HEK293 (cell line): Measurements from ENCODE around the gene TDRD9.
A peak's percentile ranks its signal among the peaks of the same experiment; 100 is the strongest.
"Not testable (repeated sequence)": the region's sequence is repeated elsewhere in the genome, so short reads cannot be mapped to it uniquely, and the experiment has no call there.

Experiments
- CTCF ChIA-PET: fragments of 350-600 bp; formaldehyde crosslinking; extraction: SDS; loops from one replicate; lab custom pipeline; 2021; ENCODE audit warnings: antibody characterized with exemption; lab: Yijun Ruan, JAX
- POLR2A ChIA-PET: fragments of 300-600 bp; formaldehyde crosslinking; extraction: SDS; loops from one replicate; lab custom pipeline; 2020; ENCODE audit warnings: antibody characterized with exemption, inconsistent platforms; lab: Yijun Ruan, JAX
- H3K27ac ChIP-seq: fragments of 200-500 bp; sonication (Bioruptor generic); 2 replicates; pipeline ENCODE4 v1.5.1; 2014; ENCODE audit warnings: low read depth, low read length, control low read depth, inconsistent platforms; ENCODE audit errors: extremely low read depth
- H3K36me3 ChIP-seq, 2 experiments: fragments of 200-500 bp in 1 of 2; sonication (Bioruptor generic) in 1 of 2; 1 replicate in 1 of 2; 2 replicates in 1 of 2; pipeline ENCODE4 v1.5.1; 2014 to 2017; ENCODE audit warnings: inconsistent platforms in 2 of 2, low read length in 2 of 2; ENCODE audit not compliant: control insufficient read depth in 2 of 2, insufficient read depth in 1 of 2
- H3K4me1 ChIP-seq: fragments of 200-500 bp; sonication (Bioruptor generic); 2 replicates; pipeline ENCODE4 v1.5.1; 2014; ENCODE audit warnings: mild to moderate bottlenecking, low read length, inconsistent platforms; ENCODE audit not compliant: control insufficient read depth, insufficient read depth
- H3K4me3 ChIP-seq: 2 replicates; pipeline ENCODE4 v1.5.1; 2011; ENCODE audit warnings: low read depth, mild to moderate bottlenecking, control low read depth, low read length, moderate library complexity
- H3K9me3 ChIP-seq: fragments of 200-500 bp; sonication (Bioruptor generic); 2 replicates; pipeline ENCODE4 v1.5.1; 2014; ENCODE audit warnings: low read depth, low read length, inconsistent platforms; ENCODE audit not compliant: control insufficient read depth, insufficient read depth
- IKZF3 ChIP-seq: fragments of 450-650 bp; IDR thresholded peaks from 2 replicates; pipeline ENCODE4 v1.5.0; 2018; ENCODE audit warnings: missing biosample characterization, mild to moderate bottlenecking, missing genetic modification characterization, moderate library complexity
- KLF8 ChIP-seq: fragments of 450-650 bp; formaldehyde crosslinking; IDR thresholded peaks from 2 replicates; pipeline ENCODE4 v1.5.1; 2016; ENCODE audit warnings: missing biosample characterization, missing genetic modification characterization
- PRDM1 ChIP-seq: fragments of 450-650 bp; formaldehyde crosslinking; IDR thresholded peaks from 2 replicates; pipeline ENCODE4; 2016; ENCODE audit warnings: missing biosample characterization, missing genetic modification characterization
- ZFP69B ChIP-seq: fragments of 450-650 bp; formaldehyde crosslinking; IDR thresholded peaks from 2 replicates; pipeline ENCODE4 v1.5.1; 2016; ENCODE audit warnings: missing biosample characterization, missing genetic modification characterization
- ZNF121 ChIP-seq: fragments of 450-650 bp; formaldehyde crosslinking; IDR thresholded peaks from 2 replicates; pipeline ENCODE4 v1.5.1; 2016; ENCODE audit warnings: missing biosample characterization, missing genetic modification characterization
- ZNF169 ChIP-seq: fragments of 450-650 bp; formaldehyde crosslinking; IDR thresholded peaks from 2 replicates; pipeline ENCODE4 v1.5.1; 2016; ENCODE audit warnings: missing biosample characterization, missing genetic modification characterization
- ZNF19 ChIP-seq: fragments of 450-650 bp; formaldehyde crosslinking; IDR thresholded peaks from 2 replicates; pipeline ENCODE4; 2016; ENCODE audit warnings: missing biosample characterization, missing genetic modification characterization, low read depth
- ZNF2 ChIP-seq: fragments of 450-650 bp; formaldehyde crosslinking; IDR thresholded peaks from 2 replicates; pipeline ENCODE4 v1.5.1; 2016; ENCODE audit warnings: missing biosample characterization, missing genetic modification characterization
- ZNF221 ChIP-seq: fragments of 450-650 bp; formaldehyde crosslinking; IDR thresholded peaks from 2 replicates; pipeline ENCODE4 v1.5.1; 2017; ENCODE audit warnings: missing biosample characterization, missing genetic modification characterization, borderline replicate concordance
- ZNF23 ChIP-seq: fragments of 450-650 bp; formaldehyde crosslinking; IDR thresholded peaks from 2 replicates; pipeline ENCODE4 v1.5.1; 2016; ENCODE audit warnings: missing biosample characterization, missing genetic modification characterization, borderline replicate concordance
- ZNF335 ChIP-seq: fragments of 450-650 bp; formaldehyde crosslinking; conservative IDR thresholded peaks from 2 replicates; pipeline ENCODE4 v1.5.1; 2016; ENCODE audit warnings: missing biosample characterization, missing genetic modification characterization
- ZNF654 ChIP-seq: fragments of 450-650 bp; formaldehyde crosslinking; IDR thresholded peaks from 2 replicates; pipeline ENCODE4 v1.5.1; 2016; ENCODE audit warnings: low read depth, missing biosample characterization, missing genetic modification characterization
- ZNF658 ChIP-seq: fragments of 450-650 bp; formaldehyde crosslinking; IDR thresholded peaks from 2 replicates; pipeline ENCODE4; 2016; ENCODE audit warnings: missing biosample characterization, missing genetic modification characterization
- TF ChIP-seq, protein P1 (sequence below): IDR thresholded peaks from 2 replicates; pipeline ENCODE4 v1.6.1; 2011; ENCODE audit warnings: mild to moderate bottlenecking, low read depth, low read length, borderline replicate concordance
- TF ChIP-seq, protein P2 (sequence below): fragments of 450-650 bp; formaldehyde crosslinking; IDR thresholded peaks from 2 replicates; pipeline ENCODE4 v1.5.1; 2016; ENCODE audit warnings: missing biosample characterization, missing genetic modification characterization, low read depth
- TF ChIP-seq, protein P3 (sequence below): fragments of 450-650 bp; IDR thresholded peaks from 2 replicates; pipeline ENCODE4 v1.5.1; 2018; ENCODE audit warnings: missing biosample characterization, missing genetic modification characterization
- TF ChIP-seq, protein P4 (sequence below): fragments of 450-650 bp; formaldehyde crosslinking; IDR thresholded peaks from 2 replicates; pipeline ENCODE4 v1.5.1; 2016; ENCODE audit warnings: missing biosample characterization, missing genetic modification characterization

Gene TDRD9

DNA sequence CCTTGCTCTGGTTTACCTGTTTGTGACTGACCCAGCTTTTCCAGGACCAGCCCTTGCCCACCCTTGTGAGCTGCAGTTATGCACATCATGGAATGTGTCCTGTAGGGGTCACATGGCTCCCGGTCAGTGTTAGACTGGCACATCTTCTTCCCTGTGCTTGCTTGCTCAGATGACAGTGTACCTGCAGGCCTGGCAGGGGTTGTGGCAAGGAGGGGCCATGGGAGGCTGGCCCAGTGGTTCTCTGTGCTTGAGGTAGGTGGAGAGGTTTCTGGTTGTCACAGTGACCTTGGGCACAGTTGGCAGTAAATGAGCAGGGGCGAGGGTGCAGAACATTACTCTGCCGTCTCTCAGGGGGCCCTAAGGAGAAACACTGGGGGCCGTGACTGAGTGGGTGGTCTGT lies 41.7 kb downstream of the TDRD9 start:
- no peak overlapping the region for H3K27ac ChIP-seq
- CTCF ChIA-PET: no interaction called here

DNA sequence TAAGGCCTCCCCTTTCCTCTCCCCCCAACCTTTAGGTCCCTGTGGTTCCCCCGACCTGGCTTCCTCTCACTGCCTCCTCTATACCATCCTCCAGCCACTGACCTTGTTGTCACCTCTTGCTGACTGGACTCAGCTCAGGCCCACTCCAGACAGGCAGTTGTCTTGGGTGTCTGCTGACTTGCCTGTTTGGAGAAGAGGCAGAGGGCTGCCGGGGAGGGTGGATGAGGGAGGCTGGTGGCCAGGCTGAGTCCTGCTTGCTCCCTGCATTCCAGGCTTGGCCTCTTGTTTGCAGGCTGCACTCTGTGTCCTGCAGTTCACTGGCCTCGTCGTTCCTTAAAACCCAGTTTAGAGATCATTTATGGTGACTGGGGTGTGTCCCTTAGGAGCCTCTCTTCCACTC lies 45.1 kb downstream of the TDRD9 start:
- ChIA-PET CTCF (no interaction called here), POLR2A (no interaction called here)
- Histone ChIP-seq H3K4me1 (no peaks in the 10 kb centered on the region), H3K27ac (no peak overlapping the region), H3K36me3 (no peaks in the 10 kb centered on the region), H3K9me3 (no peaks in the 10 kb centered on the region), H3K4me3 (no peak overlapping the region)
- TF ChIP-seq ZNF221 (tag by site-specific recombination) (no peak), ZNF335 (tag by site-specific recombination) (peak; percentile 77)

More for the DNA sequence above, 41.7 kb downstream of the TDRD9 start:
- Histone ChIP-seq H3K4me3 (no peak overlapping the region), H3K9me3 (no peaks in the 10 kb centered on the region), H3K4me1 (no peaks in the 10 kb centered on the region), H3K36me3 (no peaks in the 10 kb centered on the region)
- POLR2A ChIA-PET: no interaction called here
- TF ChIP-seq ZNF19 (tag by site-specific recombination) (no peak), PRDM1 (tag by site-specific recombination) (no peak), ZNF23 (tag by site-specific recombination) (no peak), ZNF169 (tag by site-specific recombination) (no peak), ZFP69B (tag by site-specific recombination) (no peak), KLF8 (tag by site-specific recombination) (no peak), ZNF221 (tag by site-specific recombination) (no peak)
- TF ChIP-seq, protein P1, sequence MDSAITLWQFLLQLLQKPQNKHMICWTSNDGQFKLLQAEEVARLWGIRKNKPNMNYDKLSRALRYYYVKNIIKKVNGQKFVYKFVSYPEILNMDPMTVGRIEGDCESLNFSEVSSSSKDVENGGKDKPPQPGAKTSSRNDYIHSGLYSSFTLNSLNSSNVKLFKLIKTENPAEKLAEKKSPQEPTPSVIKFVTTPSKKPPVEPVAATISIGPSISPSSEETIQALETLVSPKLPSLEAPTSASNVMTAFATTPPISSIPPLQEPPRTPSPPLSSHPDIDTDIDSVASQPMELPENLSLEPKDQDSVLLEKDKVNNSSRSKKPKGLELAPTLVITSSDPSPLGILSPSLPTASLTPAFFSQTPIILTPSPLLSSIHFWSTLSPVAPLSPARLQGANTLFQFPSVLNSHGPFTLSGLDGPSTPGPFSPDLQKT: no peak
- TF ChIP-seq, protein P2, sequence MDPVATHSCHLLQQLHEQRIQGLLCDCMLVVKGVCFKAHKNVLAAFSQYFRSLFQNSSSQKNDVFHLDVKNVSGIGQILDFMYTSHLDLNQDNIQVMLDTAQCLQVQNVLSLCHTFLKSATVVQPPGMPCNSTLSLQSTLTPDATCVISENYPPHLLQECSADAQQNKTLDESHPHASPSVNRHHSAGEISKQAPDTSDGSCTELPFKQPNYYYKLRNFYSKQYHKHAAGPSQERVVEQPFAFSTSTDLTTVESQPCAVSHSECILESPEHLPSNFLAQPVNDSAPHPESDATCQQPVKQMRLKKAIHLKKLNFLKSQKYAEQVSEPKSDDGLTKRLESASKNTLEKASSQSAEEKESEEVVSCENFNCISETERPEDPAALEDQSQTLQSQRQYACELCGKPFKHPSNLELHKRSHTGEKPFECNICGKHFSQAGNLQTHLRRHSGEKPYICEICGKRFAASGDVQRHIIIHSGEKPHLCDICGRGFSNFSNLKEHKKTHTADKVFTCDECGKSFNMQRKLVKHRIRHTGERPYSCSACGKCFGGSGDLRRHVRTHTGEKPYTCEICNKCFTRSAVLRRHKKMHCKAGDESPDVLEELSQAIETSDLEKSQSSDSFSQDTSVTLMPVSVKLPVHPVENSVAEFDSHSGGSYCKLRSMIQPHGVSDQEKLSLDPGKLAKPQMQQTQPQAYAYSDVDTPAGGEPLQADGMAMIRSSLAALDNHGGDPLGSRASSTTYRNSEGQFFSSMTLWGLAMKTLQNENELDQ: no peak
- TF ChIP-seq, protein P3, sequence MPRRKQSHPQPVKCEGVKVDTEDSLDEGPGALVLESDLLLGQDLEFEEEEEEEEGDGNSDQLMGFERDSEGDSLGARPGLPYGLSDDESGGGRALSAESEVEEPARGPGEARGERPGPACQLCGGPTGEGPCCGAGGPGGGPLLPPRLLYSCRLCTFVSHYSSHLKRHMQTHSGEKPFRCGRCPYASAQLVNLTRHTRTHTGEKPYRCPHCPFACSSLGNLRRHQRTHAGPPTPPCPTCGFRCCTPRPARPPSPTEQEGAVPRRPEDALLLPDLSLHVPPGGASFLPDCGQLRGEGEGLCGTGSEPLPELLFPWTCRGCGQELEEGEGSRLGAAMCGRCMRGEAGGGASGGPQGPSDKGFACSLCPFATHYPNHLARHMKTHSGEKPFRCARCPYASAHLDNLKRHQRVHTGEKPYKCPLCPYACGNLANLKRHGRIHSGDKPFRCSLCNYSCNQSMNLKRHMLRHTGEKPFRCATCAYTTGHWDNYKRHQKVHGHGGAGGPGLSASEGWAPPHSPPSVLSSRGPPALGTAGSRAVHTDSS: no peak

DNA sequence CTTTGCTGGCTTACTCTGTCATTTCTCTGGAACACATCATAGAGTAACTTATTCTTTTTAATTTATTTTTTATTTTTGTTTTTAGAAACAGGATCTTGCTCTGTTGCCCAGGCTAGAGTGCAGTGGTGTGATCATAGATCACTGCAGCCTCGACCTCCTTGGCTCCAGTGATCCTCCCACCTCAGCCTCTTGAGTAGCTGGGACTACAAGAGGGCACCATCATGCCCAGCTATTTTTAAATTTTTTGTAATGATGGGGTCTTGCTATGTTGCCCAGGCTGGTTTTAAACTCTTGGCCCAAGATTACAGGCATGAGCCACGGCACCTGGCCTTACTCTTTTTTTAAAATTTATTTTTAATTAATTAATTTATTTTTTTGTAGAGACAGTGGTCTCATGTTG lies 46.3 kb downstream of the TDRD9 start:
- TF ChIP-seq ZNF121 (tag by site-specific recombination): peak; percentile 96
- no peak for TF ChIP-seq ZNF658
- Histone ChIP-seq H3K4me1 (no peaks in the 10 kb centered on the region), H3K9me3 (no peaks in the 10 kb centered on the region), H3K36me3 (no peaks in the 10 kb centered on the region), H3K27ac (no peak overlapping the region), H3K4me3 (no peak overlapping the region)
- ChIA-PET POLR2A (no interaction called here), CTCF (interaction anchor here (0.8 to 1.2 kb wide), 2 partner anchors 41 to 73 kb away, joined by 3 to 4 read pairs; no protein-coding TSS in a partner anchor)

DNA sequence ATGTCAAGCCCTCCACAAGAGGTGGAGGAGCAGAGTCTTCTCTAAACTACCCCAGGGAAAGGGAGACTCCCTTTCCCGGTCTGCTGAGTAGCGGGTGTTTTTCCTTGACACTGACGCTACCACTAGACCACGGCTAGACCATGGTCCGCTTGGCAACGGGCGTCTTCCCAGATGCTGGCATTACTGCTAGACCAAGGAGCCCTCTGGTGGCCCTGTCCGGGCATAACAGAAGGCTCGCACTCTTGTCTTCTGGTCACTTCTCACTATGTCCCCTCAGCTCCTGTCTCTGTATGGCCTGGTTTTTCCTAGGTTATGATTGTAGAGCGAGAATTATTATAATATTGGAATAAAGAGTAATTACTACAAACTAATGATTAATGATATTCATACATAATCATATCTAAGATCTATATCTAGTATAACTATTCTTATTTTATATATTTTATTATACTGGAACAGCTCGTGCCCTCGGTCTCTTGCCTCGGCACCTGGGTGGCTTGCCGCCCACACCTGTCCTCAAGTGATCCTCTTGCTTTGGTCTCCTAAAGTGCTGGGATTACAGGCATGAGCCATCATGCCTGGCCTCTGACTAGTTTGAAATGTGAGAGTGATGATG lies 52.5 kb downstream of the TDRD9 start:
- CTCF ChIA-PET: interaction anchor here (0.6 to 5.6 kb wide), 11 partner anchors 13 to 291 kb away, joined by 3 to 43 read pairs (median 5); no protein-coding TSS in a partner anchor
- H3K4me1 ChIP-seq, H3K27ac ChIP-seq, H3K4me3 ChIP-seq, POLR2A ChIA-PET, H3K36me3 ChIP-seq, H3K9me3 ChIP-seq: not testable (repeated sequence)
- TF ChIP-seq IKZF3 (tag by site-specific recombination) (0 out of 2 replicates have a peak, but pooled peaks have one; percentile 16), ZNF654 (tag by site-specific recombination) (peak; percentile 79), ZNF2 (tag by site-specific recombination) (peak; percentile 80)
- TF ChIP-seq, protein P4, sequence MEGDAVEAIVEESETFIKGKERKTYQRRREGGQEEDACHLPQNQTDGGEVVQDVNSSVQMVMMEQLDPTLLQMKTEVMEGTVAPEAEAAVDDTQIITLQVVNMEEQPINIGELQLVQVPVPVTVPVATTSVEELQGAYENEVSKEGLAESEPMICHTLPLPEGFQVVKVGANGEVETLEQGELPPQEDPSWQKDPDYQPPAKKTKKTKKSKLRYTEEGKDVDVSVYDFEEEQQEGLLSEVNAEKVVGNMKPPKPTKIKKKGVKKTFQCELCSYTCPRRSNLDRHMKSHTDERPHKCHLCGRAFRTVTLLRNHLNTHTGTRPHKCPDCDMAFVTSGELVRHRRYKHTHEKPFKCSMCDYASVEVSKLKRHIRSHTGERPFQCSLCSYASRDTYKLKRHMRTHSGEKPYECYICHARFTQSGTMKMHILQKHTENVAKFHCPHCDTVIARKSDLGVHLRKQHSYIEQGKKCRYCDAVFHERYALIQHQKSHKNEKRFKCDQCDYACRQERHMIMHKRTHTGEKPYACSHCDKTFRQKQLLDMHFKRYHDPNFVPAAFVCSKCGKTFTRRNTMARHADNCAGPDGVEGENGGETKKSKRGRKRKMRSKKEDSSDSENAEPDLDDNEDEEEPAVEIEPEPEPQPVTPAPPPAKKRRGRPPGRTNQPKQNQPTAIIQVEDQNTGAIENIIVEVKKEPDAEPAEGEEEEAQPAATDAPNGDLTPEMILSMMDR (tag by site-specific recombination): peak; percentile 43; the same call in 1 of the 2 replicates
